HT1080 (cell line): ENCODE results near the gene HIBCH. TPM values are rescaled to one million over a fixed set of nuclear protein-coding genes. Genes with fewer than 3 reads are reported as not detected.
A peak's percentile ranks its signal among the peaks of the same experiment; 100 is the strongest.

ENCODE experiments used
- DNase-seq: peaks from one replicate; pipeline ENCODE4 v3.0.0-alpha.2; 2015; ENCODE audit warnings: low read depth
- total RNA-seq: library from RNA; depleted of rRNA; stranded (reverse); fragments of >200 nt; shearing (Covaris generic); gene quantifications from 2 replicates; pipeline ENCODE4 v1.2.3, GENCODE V29; 2014

Gene HIBCH
- total RNA-seq, 1 experiment from 2014 or later: 13.0 TPM

GRCh38 chr2:190190507-190191162 is 129.0 kb downstream of the HIBCH start:
- no peak for DNase-seq

DNA sequence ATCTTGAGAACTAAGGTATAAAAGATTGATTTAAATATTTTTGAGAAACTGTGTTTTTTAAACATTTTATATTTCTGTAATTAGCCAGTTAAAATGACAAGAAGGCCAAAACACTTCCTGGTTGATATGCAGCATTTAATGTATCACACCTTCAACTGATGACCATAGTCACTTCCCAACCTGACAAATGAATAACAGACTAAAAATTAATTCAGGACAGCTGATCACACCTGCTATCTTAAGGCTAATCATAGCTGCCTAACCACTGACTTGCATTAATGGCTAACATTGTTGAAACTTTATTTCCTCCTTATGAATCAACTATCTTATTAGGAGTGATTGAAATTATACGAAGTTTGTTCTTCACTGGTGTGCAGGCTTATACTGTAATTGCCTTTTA is 131.3 kb downstream of the HIBCH start:
- DNase-seq: no peak

DNA sequence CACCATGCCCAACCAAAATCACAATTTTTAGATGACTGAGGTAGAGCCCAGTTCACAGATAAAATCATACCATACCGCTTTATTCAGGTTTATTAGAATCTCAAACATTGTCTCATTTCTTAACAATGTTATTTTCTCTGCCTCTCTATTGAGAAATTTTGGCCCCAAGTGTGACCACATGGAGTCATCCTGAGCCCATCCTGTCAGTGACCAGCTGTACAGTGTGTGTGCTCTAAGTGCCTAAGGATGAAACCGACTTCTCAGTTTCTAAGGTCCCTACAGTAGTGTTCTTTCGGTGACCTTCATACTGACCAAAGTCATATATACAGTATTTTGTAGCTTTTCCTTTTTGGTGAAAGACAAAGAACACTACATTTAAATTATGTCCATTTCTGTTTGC is 133.4 kb downstream of the HIBCH start:
- DNase-seq: no peak

- no peak for DNase-seq
These were observed 134.2 kb downstream of the HIBCH start for GRCh38 chr2:190185380-190185779.

DNA sequence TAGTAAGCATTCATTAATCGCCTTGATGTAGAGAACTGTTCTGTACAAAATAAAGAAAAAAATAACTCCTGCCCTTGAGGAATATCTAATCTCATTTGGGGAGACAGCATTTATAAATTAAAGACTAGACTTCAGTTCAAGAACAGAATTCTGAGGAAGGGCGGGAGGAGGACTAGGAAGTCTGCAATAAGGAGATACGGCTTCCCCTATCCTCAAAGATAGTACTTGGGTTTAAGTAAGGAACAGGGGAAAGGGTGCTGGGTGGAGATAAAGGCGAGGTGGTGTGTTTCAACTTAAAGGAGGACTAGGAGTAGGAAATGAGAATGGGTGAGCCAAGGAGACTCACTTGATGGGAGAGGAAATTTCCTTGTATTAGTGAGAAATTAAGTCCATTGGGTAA is 135.2 kb downstream of the HIBCH start:
- DNase-seq: no peak

- no peak for DNase-seq
These were observed 136.1 kb downstream of the HIBCH start for GRCh38 chr2:190183539-190183938.

GRCh38 chr2:190182071-190182524 is 137.5 kb downstream of the HIBCH start:
- no peak for DNase-seq

GRCh38 chr2:190181123-190181669 is 138.4 kb downstream of the HIBCH start:
- DNase-seq: no peak

- DNase-seq: peak; percentile 61
These were observed 139.1 kb downstream of the HIBCH start for GRCh38 chr2:190180313-190181122.

GRCh38 chr2:190179754-190180312 is 139.8 kb downstream of the HIBCH start:
- DNase-seq: no peak

DNA sequence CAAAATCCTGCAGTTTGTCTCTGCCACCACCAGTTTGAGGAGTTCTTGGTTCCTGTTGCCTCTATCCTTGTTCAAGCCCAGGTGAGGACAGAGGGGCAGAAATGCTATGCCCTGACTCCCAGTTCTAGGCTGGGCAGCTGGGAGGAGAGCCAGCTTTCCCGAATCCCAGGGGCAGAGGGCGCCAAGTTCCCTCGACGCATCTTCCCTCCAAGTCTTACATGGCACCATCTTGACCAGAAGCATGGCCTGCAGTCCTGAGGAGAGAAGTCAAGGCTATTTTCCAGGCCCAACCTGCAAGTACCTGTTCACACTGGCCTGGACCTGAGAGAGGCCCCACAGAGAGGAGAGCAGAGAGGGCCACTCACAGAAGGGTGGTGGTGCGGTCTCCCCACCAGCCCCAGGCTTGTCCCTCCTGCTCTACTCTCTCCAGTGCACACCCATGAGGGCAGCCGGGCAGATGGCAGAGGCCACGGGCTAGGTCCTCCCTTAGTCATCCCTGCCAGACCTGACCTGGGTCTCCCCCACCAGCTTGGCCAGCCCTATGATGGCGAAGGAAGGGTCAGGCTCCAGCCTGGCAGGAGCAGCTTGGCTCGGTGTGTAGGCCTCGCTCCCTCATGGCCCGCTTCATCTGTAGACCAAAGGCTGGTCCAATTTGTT is 141.4 kb downstream of the HIBCH start:
- DNase-seq: no peak

GRCh38 chr2:190177249-190178040 is 142.2 kb downstream of the HIBCH start:
- no peak for DNase-seq

GRCh38 chr2:190173392-190173791 is 146.2 kb downstream of the HIBCH start:
- no peak for DNase-seq

- no peak for DNase-seq
These were observed 149.0 kb downstream of the HIBCH start for GRCh38 chr2:190170673-190171072.

DNA sequence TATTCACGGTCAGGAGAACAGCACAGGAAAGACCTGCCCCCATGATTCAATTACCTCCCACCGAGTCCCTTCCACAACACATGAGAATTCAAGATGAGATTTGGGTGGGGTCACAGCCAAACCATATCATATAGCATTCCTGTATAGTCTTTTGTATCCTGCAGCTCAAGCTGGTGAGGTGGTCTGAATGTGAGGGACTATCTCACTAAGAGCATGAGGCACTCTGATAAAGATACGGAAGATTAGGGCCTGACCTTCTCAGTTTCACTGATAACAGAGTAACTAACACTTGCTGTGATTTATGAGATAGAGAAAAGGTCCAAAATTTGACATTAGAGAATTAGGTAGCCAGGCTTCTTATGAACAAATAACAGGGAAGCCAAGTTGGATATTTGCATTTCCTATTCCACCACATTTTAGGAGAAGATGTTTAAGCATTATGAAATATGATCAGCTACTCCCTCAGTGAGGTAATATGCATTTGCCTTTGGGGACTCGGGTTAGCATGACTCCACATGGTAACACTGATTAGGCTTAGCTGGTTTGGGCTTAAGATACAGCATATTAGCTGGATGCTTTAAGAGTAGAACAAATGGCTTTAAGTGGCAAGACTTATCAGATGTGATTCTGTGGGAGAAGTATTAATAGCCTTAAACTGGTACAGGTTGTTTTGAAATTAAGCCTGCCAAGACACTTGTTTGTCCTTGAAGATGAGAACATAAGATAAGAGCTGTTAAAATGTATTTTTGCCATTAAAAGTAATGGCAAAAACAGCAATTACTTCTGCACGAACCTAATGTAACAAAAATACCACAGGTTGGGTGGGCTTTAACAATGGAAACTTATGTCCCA is 150.2 kb downstream of the HIBCH start:
- no peak for DNase-seq

DNA sequence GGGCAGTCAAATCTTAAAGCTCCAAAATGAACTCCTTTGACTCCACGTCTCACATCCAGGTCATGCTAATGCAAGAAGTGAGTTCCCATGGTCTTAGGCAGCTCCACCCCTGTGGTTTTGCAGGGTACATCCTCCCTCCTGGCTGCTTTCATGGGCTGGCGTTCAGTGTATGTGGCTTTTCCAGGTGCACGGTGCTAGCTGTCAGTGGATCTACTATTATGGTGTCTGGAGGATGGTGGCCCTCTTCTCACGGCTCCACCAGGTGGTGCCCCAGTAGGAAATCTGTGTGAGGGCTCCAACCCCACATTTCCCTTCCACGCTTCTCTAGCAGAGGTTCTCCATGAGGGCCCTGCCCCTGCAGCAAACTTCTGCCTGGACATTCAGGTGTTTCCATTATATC is 151.9 kb downstream of the HIBCH start:
- DNase-seq: no peak

DNA sequence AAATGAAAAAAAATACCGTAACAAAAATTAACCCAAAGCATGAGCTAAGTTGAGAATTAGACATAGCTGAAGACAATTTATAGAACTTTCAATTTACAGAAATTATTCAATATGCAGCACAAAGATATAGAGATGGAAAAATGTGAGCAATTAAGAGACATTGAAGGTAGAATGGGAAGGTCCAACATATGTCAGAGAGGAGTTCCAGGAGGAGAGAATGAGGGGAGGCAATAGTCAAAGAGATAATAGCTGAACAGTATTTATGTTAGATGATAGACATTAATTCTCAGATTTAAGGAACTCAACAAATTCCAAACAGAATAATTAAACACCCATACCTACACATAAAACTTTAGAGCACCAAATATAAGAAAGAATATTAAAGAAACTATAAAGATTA is 154.1 kb downstream of the HIBCH start:
- no peak for DNase-seq

DNA sequence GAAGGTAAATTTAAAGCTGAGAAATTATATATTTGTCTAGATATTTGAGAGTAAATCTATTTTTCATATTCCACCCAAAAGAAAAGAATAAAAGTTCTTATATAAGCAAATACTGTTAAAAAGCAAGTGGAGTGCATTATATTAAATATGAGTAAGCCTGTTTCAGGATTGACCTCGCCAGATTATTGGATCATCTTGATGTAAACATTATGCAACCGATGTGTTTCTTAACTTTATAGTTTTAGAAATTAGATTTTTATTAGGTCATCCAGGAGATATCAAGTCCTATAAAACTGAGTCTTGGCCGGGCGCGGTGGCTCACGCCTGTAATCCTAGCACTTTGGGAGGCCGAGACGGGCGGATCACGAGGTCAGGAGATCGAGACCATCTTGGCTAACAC is 156.8 kb downstream of the HIBCH start:
- no peak for DNase-seq

GRCh38 chr2:190159453-190159852 is 160.2 kb downstream of the HIBCH start:
- DNase-seq: no peak
